GM21526 (cell line): Measurements from ENCODE around the gene DNAJA3.

Experiments used
- ATAC-seq: cut with Tn5 transposase; IDR thresholded peaks from one replicate; pipeline ENCODE4 v1.9.1; 2021; ENCODE audit warnings: moderate library complexity; ENCODE audit not compliant: unreplicated experiment, low FRiP score

The DNAJA3 gene

GRCh38 chr16:4467916-4468315 lies 42.2 kb downstream of the DNAJA3 start:
- no peak for ATAC-seq

GRCh38 chr16:4468972-4469371 lies 43.3 kb downstream of the DNAJA3 start:
- no peak for ATAC-seq

DNA sequence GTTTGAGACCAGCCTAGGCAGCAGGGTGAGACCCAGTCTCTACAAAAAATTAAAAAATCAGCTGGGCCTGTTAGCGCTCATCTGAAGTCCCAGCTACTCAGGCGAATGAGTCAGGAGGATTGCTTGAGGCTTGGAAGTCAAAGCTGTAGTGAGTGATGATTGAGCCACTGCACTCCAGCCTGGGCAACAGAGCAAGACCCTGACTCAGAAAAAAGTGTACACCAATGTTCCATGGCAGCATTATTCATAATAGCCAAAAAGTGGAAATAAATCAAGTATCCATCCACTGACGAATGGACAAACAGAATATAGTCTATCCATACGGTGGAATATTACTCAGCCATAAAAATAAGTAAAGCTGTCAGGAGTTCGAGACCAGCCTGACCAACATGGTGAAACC lies 46.2 kb downstream of the DNAJA3 start:
- no peak for ATAC-seq

- no peak for ATAC-seq
These were observed 47.2 kb downstream of the DNAJA3 start for GRCh38 chr16:4472880-4473279.

GRCh38 chr16:4474192-4474961 lies 48.7 kb downstream of the DNAJA3 start, which contains the start of gene NMRAL1:
NMRAL1 (minus strand) TSS chr16:4474625; CDS start chr16:4474132, 493 bp downstream.
- peak; percentile 48 for ATAC-seq

- ATAC-seq: peak; percentile 79
These were observed 50.5 kb downstream of the DNAJA3 start, which contains the start of gene HMOX2 for GRCh38 chr16:4475880-4476788. HMOX2 (plus strand) TSS chr16:4476398; CDS start chr16:4505525, 29,127 bp downstream.

- ATAC-seq: no peak
These were observed 52.3 kb downstream of the DNAJA3 start for GRCh38 chr16:4477966-4478365.

- no peak for ATAC-seq
These were observed 55.9 kb downstream of the DNAJA3 start for GRCh38 chr16:4481526-4481925.

DNA sequence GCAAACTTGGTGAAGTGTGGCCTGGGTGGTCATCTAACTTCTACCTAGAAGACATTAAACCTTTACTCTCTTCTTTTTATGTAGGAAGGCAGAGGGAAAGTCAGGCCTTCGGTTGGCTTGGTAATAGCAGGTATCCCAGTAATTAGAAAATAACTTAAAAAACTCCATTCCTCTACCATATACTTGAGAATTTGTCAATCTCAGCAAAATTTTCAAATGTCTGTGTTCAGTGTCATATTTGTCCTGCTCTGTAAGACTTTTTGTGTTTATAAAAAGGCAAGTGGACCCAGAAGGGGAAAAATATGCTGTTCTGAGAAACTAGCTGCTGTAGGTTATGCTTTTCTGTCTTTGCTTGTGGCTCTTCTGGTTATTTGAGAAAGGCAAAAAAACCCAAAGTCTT lies 56.3 kb downstream of the DNAJA3 start:
- no peak for ATAC-seq

DNA sequence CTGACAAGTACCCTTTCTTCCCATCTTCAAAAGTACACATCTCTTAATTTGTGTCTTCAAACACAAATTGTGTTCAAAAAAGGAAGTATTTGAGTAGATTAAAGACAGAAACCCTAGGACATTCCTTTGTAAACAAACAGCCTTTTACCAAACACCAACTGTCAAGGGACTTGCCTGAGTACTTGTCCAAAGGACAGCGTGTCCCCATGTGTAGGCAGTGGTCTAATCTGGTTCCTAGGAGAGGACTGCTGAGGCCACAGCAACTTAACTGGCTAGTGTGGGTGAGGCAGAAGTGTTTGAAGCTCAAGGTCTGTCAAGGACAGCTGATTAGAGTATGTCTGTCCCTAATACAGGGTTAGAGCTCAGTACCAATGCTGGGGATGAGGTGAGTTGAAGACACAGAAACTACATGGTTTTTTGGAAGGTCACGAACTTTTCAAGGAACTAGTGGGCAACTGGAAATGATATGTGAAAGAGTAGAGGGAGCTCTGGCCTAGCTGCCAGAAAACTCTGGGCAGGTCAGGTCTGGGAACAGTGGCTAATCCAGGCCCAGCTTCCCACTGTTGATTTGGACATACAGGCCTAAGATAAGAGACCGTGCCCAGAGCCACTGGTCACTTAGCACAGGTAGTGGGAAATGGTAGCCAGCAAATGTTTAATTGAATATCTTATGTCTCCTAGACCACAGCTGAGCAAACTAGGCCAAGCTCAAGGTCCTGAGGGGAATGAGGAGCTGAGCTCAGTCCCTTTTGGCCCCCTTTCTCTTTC lies 60.6 kb downstream of the DNAJA3 start:
- ATAC-seq: no peak

- ATAC-seq: no peak
These were observed 62.4 kb downstream of the DNAJA3 start for GRCh38 chr16:4487955-4488498.

DNA sequence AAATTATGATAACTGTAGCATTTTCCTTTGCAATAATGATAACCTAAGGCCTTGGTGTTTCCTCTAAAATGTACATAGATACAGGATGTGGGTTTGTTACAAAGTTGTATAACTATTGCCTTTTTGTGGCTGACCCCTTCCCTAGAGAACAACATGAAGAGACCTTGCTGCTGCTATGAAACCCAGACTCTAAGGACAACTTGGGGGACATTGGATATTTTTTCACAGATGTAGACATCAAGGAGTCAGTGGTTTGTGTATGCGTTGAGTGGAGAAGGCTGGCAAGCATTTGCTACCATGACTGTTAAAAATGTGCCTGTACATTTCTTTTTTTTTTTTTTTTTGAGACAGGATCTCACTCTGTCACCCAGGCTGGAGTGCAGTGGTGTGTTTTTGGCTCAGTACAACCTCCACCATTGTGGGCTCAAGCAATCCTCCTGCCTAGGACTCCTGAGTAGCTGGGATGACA lies 62.9 kb downstream of the DNAJA3 start:
- ATAC-seq: no peak

GRCh38 chr16:4489030-4489429 lies 63.4 kb downstream of the DNAJA3 start:
- no peak for ATAC-seq

DNA sequence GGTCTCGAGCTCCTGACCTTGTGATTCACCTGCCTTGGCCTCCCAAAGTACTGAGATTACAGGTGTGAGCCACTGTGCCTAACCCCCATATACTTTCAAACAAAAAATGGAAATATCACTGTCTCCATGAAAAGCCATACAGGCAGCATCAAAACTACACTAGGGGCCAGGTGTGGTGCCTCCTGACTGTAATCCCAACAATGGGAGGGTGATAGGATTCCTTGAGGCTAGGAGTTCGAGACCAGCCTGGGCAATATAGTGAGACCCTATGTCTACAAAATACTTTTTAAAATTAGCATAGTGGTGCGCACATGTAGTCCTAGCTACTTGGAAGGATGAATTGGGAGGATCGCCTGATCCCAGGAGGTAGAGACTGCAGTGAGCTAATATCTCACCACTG lies 66.2 kb downstream of the DNAJA3 start:
- no peak for ATAC-seq

DNA sequence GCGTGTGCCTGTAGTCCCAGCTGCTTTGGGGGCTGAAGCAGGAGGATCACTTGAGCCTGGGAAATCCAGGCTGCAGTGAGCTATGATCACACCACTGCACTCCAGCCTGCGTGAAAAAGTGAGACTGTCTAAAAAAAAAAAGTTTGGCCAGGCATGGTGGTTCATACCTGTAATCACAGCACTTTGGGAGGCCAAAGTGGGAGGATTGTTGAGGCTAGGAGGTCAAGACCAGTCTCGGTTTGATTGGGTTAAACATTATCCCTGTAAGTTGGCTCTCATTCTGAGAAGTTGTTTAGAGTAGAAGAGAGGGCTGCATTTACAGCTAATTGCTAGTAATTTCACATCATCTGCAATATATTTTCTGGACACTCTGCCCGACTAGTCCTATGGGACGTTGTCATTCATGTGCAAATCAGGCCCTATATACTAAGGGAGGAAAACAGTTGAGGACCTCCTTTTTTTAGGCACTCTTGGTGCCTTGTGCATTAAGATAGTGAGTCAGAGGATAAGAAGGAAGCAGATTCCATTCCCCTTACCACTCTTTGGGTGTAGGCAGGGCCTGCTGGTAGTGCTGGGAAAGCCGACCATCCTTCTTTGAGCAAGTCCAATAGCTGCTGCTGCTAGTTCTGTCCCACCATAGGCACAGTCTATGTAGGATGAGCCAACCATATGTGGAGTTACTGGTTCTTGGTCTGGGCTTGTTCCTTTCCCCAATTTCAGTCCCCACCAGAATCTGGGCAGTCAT lies 69.2 kb downstream of the DNAJA3 start:
- ATAC-seq: no peak

- ATAC-seq: no peak
These were observed 70.1 kb downstream of the DNAJA3 start for GRCh38 chr16:4495766-4496165.

DNA sequence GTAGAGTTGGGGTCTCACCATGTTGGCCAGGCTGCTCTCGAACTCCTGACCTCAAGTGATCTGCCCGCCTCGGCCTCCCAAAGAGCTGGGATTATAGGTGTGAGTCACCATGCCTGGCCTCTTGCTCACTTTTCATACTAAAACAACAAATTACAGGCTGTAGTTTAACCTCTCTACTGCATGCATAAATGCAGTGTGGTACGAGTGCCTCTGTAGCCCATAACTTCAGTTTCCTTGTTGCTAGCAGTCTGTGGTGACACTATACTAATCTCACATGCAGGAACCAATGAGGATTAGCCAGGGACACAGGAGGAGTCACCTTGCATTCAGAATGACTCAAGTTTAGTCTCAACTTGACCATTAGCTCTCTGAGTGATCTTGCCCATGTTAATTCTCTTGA lies 70.6 kb downstream of the DNAJA3 start:
- no peak for ATAC-seq

- no peak for ATAC-seq
These were observed 73.0 kb downstream of the DNAJA3 start for GRCh38 chr16:4498546-4499195.

DNA sequence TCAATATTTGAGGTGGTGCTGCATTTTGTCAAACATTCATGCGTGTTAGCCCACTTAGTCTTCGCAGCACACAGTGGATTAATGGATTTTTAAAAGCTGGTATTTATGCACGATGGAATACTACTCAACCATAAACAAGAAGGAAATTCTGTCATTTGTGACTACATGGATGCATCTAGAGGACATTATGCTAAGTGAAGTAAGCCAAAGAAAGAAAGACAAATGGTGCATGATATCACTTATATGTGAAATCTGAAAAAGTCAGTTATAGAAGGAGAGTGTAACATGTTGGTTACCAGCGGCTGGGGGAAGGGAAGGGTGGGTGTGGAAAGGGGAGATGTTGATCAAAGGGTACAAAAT lies 73.5 kb downstream of the DNAJA3 start:
- ATAC-seq: no peak
